HG03520 (cell line): Measurements from ENCODE around the gene ZNF407.
A peak's percentile ranks its signal among the peaks of the same experiment; 100 is the strongest.
"Not testable (repeated sequence)": the region's sequence is repeated elsewhere in the genome, so short reads cannot be mapped to it uniquely, and the experiment has no call there.

ENCODE experiments used
- ATAC-seq: cut with Tn5 transposase; IDR thresholded peaks from one replicate; pipeline ENCODE4 v1.9.1; 2021; ENCODE audit warnings: mild to moderate bottlenecking, moderate library complexity; ENCODE audit not compliant: unreplicated experiment

Gene ZNF407

DNA sequence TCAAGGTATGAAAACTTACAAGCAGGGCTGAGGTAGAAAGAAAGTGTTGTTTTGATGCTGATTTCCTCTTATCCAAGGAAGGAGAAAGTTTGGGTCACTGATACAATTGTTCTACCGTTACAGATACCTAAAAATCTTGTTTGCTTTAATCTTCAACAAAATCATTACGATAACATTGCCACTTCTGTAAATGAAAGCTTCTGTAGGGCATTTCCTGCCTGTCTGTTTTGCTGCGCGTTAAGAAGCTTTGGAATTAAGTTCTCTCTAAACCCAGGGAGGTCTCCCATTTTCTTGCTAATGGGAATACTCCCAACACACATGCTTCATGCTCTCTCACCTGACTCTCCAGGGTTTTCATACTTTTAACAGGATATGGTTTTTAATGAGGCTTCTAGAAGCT lies 352.8 kb downstream of the ZNF407 start:
- no peak for ATAC-seq

DNA sequence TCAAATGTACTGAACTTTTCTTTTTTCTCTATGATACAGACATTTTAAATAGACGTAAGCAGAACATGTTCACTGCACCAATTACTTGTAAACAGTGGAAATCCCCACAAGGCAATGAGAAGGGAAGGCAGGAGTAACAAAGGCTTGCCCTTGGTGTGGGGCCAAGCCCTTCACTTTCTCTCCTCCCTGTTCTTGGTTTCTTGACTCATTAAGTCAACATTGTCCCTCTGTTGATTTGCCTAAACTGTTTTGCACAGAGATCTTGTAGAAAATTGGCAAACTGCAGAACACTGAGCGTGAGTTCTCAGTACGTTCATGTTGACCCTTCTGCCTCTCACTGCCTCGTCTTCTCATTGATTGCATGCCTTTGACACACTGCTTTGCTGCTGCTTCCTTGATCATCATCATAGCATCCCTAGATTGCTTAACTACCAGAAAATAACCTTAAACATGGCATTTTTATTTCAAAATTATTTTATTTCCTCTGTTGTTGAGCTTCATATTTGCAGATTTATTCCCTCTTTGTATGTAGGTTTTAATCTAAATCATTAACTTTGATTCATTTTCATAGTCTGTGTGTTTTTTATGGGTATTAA lies 353.6 kb downstream of the ZNF407 start:
- peak; percentile 64 for ATAC-seq

DNA sequence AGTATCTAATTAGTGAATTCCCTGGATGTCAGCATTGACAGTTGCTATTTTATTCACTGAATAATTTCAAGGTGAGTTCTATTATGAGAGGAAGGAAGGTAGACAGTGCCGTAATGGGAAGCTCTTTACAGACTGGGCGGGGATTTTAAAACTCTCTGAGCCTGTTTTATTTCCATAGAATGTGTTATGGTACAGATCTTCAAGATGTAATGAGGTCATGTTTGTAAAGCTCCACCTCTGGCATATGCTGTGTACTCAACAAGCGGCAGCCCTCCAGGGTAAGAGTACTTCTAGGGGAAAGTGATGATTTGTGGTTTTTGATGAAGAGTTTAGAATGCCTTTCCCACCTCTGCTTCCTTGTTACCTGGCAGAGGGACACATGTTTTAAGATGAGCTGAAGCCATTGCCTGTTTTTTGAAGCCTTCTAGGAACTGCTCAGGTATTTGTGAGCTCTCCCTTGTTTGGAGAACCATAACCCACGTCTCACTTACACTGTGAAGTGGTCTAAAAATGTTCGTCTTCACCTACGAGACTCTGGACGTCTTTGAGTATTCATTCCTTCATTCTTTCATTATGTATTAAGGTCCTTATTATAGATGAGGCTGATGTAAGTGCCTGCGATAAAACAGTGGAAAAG lies 360.0 kb downstream of the ZNF407 start:
- ATAC-seq = no peak

- no peak for ATAC-seq
Measured at GRCh38 chr18:74959216-74959615, 361.5 kb downstream of the ZNF407 start.

DNA sequence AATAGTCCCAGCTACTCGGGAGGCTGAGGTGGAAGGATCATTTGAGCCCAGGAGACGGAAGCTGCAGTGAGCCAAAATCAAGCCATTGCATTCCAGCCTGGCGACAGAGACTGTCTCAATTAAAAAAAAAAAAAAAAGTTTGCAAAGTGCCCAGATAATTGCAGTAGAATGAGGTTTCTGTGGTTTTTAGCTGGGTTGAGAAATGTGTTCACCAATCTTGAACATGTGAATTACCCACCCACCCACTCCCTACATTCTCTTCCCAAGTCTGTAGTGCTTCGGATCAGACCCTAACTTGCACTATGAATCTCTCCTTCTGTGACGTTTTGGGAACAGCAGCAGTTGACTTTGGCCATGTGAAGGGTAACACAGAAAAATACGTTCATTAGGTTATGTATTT lies 363.9 kb downstream of the ZNF407 start:
- no peak for ATAC-seq

- peak; percentile 80 for ATAC-seq
Measured at GRCh38 chr18:74963820-74964446, 366.3 kb downstream of the ZNF407 start.

GRCh38 chr18:74965682-74966081 lies 368.0 kb downstream of the ZNF407 start:
- no peak for ATAC-seq

DNA sequence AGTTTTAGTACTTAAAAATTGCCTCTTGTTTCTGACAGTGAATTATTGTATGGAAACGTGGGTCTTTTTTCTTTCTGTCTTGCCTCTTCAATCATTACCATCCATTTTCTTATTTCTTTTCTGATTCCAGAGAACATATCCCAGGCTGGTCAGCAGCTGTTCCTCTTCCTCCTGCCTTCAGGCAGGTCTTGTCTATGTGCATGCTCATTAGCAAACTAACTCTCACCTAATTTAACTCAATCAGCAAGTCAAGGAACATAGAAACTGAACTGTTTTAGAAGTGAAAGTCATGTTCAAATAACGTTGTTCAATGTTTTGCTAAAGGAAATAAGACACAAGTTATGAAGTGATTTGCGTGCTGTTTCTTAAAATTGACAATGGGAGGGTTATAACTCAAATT lies 369.8 kb downstream of the ZNF407 start:
- ATAC-seq = no peak

DNA sequence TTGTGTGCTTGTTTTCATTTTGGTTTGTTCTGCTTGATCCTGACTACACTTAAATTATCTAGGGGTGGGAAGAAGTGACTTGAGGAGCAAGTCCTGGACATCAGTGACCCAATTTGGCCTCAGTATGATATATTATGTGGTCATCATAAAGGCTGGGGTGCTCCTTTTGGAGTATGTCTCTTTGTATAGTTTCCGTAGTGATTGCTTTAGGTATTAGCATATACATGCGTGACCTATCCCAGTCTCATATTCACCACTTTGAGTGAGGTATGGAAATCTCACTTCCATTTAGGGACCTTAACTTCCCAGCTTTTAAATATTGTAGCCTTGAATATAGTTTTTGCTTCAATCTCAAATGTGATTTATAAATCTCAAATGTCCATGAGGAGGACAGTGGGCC lies 370.3 kb downstream of the ZNF407 start:
- no peak for ATAC-seq

GRCh38 chr18:74971358-74971757 lies 373.7 kb downstream of the ZNF407 start:
- not testable (repeated sequence) for ATAC-seq

DNA sequence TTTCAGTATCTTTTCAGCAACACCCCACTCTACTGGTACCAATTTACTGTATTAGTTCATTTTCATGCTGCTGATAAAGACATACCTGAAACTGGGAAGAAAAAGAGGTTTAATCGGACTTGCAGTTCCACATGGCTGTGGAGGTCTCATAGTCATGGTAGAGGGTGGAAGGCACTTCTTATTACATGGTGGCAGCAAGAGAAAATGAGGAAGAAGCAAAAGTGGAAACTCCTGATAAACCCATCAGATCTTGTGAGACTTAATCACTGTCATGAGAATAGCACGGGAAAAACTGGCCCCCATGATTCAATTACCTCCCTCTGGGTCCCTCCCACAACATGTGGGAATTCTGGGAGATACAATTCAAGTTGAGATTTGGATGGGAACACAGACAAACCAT lies 374.1 kb downstream of the ZNF407 start:
- not testable (repeated sequence) for ATAC-seq

GRCh38 chr18:74972354-74972753 lies 374.7 kb downstream of the ZNF407 start:
- ATAC-seq = no peak

- ATAC-seq = no peak
Measured at GRCh38 chr18:74975001-74975400, 377.3 kb downstream of the ZNF407 start.

DNA sequence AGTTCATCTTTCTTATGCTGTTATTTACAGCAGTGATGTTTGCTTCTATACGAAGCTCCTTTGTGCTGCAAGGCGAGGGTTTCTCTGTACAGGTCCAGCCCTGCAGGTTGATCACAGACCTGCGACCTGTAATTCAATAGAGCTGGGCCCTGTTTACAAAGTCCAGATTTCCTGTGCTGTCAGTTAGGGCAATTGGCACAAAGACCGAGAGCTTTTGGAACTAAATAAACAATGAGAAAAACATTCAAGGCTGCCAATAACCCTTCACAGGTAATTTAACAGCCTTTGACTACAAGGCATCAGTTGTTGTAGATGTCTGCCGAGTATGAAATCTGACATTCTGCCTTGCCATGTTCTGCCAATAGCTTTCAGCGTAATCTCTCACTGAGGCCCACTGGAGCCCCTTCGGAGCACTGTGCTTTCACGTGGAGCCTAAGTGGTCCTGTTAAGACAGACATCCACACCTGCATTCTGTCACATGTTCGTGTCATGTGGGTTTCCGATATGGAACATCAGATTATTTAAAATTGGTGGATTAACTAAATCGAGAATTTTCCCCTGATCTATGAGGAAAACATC lies 378.8 kb downstream of the ZNF407 start:
- no peak for ATAC-seq

GRCh38 chr18:74977041-74977440 lies 379.4 kb downstream of the ZNF407 start:
- ATAC-seq = no peak

- ATAC-seq = no peak
Measured at GRCh38 chr18:74980669-74981068, 383.0 kb downstream of the ZNF407 start.

DNA sequence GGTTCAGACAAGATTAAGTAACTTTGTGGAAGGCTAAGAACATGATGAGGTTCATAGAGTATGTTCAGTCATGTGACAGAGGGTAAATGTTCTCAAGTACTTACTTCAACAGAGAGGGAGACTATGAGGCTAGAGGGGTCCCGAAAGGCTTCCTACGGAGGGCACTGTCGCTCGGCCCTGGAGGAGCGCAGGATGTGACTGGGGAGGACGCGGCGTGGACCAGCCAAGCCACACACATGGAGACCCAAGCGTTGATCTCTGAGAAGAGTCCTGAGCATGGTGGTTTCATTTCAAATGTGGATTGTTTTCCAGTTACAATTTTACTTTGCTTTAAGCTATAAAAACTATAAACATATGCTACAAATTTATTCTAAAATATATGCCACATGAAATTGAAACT lies 383.8 kb downstream of the ZNF407 start:
- ATAC-seq = no peak

GRCh38 chr18:74982946-74983635 lies 385.4 kb downstream of the ZNF407 start:
- no peak for ATAC-seq

- ATAC-seq = no peak
Measured at GRCh38 chr18:74989134-74989533, 391.5 kb downstream of the ZNF407 start.

DNA sequence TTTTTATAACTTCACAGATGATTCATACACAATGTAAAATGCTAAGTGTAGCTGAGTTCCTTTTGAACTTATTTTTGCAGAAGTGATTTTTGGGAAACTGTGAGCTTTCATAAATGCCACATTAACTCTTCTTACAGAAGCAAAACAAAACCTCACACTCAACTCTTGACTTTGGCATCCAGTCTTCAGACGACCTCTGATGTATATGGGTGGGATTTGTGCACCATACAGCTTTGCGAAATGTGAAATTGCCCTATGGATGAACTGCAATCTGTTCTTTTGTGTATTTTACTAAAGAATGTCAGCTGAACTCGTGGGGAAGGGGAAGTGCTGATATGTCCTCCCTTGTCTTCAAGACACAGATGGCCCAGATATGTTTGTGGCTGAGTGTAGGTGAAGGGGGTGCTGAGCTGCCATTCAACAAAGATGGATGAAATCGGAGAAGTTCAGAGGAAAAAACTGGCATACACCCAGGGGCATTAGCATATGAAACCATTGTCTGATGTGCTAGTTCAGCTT lies 393.0 kb downstream of the ZNF407 start:
- ATAC-seq = no peak
